Measurements from ENCODE around the gene TAF6L.
"Not testable (repeated sequence)": the region's sequence is repeated elsewhere in the genome, so short reads cannot be mapped to it uniquely, and the experiment has no call there.

TAF6L gene

DNA sequence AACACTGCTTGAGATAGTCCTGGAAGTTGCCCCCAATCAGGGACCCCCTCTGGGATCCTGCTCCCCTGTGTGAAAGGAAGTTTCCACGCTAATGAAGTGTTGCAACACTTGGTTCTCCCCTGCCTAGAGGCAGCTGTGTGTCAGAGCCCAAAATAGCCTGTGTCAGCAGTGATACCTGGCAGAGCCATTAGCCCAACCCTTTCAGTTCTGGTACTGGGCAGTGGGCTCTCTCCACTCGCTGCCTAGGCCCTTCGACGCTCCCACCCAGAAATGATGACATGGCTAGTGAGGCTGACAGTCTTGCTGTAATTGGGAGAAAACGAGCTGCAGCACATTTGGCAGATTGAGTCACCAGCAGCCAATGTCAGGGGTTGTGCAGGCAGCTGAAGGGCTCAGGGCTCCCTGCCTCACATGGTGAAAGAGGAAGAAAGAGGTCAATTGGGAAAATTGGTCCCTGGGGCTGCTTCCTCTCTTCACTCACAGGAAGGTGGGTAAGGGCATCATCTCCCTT, 35.5 kb downstream of the TAF6L start:
- no peak overlapping the region for H3K4me3 ChIP-seq (ENCODE audit: low read depth, low read length)
- TF ChIP-seq, protein P1, sequence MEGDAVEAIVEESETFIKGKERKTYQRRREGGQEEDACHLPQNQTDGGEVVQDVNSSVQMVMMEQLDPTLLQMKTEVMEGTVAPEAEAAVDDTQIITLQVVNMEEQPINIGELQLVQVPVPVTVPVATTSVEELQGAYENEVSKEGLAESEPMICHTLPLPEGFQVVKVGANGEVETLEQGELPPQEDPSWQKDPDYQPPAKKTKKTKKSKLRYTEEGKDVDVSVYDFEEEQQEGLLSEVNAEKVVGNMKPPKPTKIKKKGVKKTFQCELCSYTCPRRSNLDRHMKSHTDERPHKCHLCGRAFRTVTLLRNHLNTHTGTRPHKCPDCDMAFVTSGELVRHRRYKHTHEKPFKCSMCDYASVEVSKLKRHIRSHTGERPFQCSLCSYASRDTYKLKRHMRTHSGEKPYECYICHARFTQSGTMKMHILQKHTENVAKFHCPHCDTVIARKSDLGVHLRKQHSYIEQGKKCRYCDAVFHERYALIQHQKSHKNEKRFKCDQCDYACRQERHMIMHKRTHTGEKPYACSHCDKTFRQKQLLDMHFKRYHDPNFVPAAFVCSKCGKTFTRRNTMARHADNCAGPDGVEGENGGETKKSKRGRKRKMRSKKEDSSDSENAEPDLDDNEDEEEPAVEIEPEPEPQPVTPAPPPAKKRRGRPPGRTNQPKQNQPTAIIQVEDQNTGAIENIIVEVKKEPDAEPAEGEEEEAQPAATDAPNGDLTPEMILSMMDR (IDR thresholded peaks at IDR 0.05; ENCODE audit: borderline replicate concordance, insufficient read depth, low read depth, low read length): no peak

DNA sequence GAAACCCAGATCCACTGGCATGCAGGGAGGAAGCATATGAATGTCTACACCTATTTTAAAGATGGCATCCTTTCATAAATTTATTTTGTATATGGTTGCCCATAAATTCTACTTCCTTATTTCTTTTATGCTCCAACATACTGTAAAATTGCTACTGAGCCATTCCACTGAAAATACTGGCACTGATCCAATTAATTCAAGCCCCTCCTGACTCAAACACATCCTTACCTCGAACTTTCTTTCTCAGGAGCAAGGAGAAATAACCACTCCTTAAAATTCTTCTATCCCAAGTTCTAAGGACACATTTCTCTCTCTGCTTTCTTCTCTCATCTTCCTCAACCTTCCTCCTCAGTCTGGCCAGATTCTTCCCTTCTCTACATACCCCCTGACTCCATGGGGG, 39.6 kb downstream of the TAF6L start:
- TF ChIP-seq, protein P1 (IDR thresholded peaks at IDR 0.05; ENCODE audit: borderline replicate concordance, insufficient read depth, low read depth, low read length): no peak
- H3K4me3 ChIP-seq (ENCODE audit: low read depth, low read length): no peak overlapping the region

DNA sequence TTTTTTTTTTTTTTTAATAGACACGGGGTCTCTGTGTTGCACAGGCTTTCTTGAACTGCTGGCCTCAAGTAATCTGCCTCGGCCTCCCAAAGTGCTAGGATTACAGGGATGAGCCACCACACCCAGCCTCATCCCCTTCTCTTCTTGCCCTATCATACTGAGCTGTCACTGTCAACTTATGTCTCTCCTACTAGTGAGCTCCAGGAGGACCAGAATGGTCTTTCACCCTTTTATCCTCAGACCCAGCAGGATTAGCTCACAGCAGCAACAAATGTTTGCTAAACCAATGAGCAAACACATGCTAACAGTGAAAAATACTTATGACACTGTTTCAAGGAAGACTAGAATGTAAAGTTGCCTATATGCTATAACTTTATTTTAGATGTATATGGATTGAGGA, 40.5 kb downstream of the TAF6L start:
- H3K4me3 ChIP-seq (ENCODE audit: low read depth, low read length): no peak overlapping the region
- TF ChIP-seq, protein P1 (IDR thresholded peaks at IDR 0.05; ENCODE audit: borderline replicate concordance, insufficient read depth, low read depth, low read length): no peak

DNA sequence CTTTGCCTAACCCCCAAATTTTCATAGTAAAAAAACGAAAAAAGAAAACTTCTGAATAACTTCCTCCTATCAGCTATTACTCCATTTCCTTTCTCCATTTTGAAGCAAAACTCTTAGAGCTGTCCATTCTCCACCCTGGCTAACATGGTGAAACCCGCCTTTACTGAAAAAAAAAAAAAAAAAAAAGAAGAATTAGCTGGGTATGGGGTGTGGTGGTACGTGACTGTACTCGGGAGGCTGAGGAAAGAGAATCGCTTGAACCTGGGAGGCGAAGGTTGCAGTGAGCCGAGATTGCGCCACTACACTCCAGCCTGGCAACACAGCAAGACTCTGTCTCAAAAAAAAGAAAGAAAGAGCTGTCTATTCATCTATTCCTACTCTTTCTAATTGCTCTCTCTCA, 45.4 kb downstream of the TAF6L start:
- TF ChIP-seq, protein P1 (IDR thresholded peaks at IDR 0.05; ENCODE audit: borderline replicate concordance, insufficient read depth, low read depth, low read length): no peak
- no peak overlapping the region for H3K4me3 ChIP-seq (ENCODE audit: low read depth, low read length)

DNA sequence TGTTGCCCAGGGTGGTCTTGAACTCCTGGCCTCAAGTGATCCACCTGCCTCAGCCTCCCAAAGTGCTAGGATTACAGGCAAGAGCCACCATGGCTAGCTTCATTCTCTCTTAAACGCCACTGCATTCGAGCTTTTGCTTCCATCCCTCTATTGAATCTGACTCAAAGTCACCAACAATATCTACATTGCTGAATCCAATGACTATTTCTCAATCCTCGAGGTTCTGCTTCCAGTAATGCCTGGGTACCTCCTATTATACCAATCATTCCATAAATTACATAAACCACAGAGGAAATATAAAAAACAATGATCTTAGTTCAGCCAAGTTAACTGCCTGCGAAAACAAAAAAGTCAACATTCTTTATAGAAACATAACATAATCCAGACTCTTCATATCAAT, 45.9 kb downstream of the TAF6L start:
- TF ChIP-seq, protein P1 (IDR thresholded peaks at IDR 0.05; ENCODE audit: borderline replicate concordance, insufficient read depth, low read depth, low read length): no peak
- H3K4me3 ChIP-seq (ENCODE audit: low read depth, low read length): no peak overlapping the region

DNA sequence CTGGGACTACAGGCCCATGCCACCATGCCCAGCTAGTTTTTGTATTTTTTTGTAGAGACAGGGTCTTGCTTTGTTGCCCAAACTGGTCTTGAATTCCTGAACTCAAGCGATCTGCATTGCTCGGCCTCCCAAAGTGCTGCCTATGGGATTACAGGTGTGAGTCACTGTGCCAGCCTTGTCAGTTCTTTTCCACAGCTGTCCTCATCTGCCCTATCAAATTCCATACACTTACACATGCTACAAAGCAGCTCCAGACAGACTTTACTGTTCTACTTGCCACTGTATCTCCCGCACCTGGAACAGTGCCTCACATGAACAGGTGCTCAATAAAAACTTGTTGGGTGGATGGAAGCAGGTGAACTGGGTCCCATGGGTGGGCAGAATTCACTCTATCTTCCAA, 52.5 kb downstream of the TAF6L start:
- TF ChIP-seq, protein P1 (IDR thresholded peaks at IDR 0.05; ENCODE audit: borderline replicate concordance, insufficient read depth, low read depth, low read length): no peak
- H3K4me3 ChIP-seq (ENCODE audit: low read depth, low read length): no peak overlapping the region

DNA sequence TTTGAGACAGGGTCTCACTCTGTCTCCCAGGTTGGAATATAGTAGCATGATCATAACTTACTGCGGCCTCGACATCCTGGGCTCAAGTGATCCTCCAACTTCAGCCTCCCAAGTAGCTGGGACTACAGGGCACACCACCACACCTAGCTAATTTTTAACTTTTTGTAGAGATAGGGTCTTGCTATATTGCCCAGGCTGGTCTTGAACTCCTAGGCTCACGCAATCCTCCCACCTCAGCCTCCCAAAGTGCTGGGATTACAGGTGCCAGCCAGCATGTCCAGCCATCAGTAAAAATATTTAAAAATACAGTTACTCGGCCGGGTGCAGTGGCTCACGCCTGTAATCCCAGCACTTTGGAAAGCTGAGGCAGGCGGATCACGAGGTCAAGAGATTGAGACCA, 56.9 kb downstream of the TAF6L start:
- not testable (repeated sequence) for H3K4me3 ChIP-seq (ENCODE audit: low read depth, low read length)

Data from GM12875 (cell line).